HUES64 (cell line): ENCODE data around the gene KCNK17.

Experiments used
- H3K27ac ChIP-seq: 2 replicates; pipeline ENCODE4 v1.7.0; 2013; ENCODE audit warnings: low read depth, low read length, inconsistent platforms
- H3K27me3 ChIP-seq: 2 replicates; pipeline ENCODE4 v1.6.1; 2013; ENCODE audit warnings: mild to moderate bottlenecking, low read length; ENCODE audit not compliant: insufficient read depth
- H3K36me3 ChIP-seq: 2 replicates; pipeline ENCODE4 v1.6.1; 2013; ENCODE audit warnings: mild to moderate bottlenecking, low read length; ENCODE audit not compliant: insufficient read depth
- H3K4me1 ChIP-seq: 2 replicates; pipeline ENCODE4 v1.6.1; 2013; ENCODE audit warnings: mild to moderate bottlenecking, low read length, moderate library complexity; ENCODE audit not compliant: insufficient read depth
- H3K4me3 ChIP-seq: 2 replicates; pipeline ENCODE4 v1.5.1; 2013; ENCODE audit warnings: mild to moderate bottlenecking, low read length, moderate library complexity
- H3K9ac ChIP-seq: 2 replicates; pipeline ENCODE4 v1.6.1; 2013; ENCODE audit warnings: mild to moderate bottlenecking, low read depth, low read length
- H3K9me3 ChIP-seq: 2 replicates; pipeline ENCODE4 v1.6.1; 2013; ENCODE audit warnings: low read depth, low read length; ENCODE audit not compliant: insufficient read depth
- WGBS: fragments of 150-250, 120-280 bp; methylation state at CpG from one replicate; pipeline ENCODE4 v1.1.7; 2013; ENCODE audit warnings: missing lambda C conversion rate; 5-methylcytosine and 5-hydroxymethylcytosine counted together

KCNK17 gene

DNA sequence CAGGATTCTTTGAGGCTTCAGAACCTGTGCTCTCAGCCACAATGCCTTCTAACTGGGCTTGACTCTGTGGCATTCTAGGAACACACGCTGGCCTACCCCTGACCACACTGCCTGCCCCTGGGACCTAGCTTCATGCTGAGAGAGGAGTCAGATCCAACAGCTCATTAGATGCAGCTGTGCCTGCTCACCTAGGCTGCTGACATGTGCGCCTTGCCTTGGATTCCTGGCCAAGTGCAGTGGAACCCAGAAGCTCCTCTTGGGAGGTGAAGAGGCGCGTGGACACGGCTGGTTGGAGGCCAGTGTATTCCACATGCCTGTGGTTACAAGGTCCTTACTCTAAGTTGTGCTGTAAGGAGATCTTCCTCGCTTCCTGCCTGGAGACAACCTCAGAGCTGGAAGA, 33.0 kb upstream of the KCNK17 start:
- Histone ChIP-seq H3K36me3 (no peaks in the 10 kb centered on the region), H3K9ac (no peak overlapping the region), H3K27me3 (no peaks in the 10 kb centered on the region), H3K4me3 (no peak overlapping the region), H3K4me1 (peaks cover 4% of the 10 kb centered on the region), H3K27ac (no peak overlapping the region), H3K9me3 (no peaks in the 10 kb centered on the region)
- WGBS: 93% methylated on average over 6 of the region's 6 CpGs

DNA sequence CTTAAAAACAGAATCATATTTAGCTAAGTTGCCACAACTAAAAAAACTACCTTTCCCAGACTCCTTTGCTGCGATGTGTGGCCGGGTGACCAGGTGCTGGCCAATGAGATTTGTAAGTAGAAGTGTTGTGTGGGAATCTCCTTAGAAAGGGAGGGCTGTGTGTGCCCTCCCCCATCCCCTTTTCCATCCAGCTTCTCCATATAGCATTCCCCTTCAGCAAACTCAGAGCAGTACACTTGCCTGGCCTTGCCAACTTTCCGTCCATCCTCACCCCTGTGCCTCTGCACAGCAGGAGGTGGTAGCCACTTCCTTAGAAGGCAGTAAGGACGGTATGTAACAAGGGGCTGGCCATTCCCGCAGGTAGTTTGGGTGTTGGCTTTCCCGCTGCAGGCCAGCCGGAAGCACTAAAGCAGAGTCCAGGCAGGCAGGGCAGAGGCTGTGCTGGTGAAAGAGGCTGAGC, 30.6 kb upstream of the KCNK17 start:
- Histone ChIP-seq H3K27me3 (no peaks in the 10 kb centered on the region), H3K9me3 (no peaks in the 10 kb centered on the region), H3K4me3 (no peak overlapping the region), H3K4me1 (peaks cover 4% of the 10 kb centered on the region), H3K36me3 (no peaks in the 10 kb centered on the region), H3K9ac (no peak overlapping the region), H3K27ac (no peak overlapping the region)
- WGBS: 56% methylated on average over 5 of the region's 7 CpGs

DNA sequence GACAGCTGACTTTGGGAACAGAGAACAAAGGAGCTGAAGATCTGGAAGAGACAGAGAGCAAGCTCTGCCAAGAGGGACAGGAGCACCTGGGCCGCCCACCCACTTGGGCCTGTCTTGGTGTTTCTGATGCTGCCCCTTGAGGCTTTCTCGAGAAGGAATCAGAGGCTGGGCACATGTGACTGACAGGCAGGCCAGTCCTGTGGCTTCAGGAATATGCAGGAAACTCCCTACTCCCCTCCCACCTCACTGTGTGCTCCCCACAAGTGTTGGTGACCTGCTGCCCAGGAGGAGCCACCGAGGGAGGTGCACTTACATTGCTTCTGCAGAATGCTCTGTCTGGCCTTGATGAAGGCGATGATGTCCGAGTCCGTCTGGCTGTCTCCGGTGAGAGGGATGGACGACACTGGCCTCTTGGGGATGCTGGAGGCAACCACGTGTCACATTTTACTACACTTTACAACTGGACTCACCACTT, 29.2 kb upstream of the KCNK17 start:
- H3K9ac ChIP-seq: no peak overlapping the region
- H3K27me3 ChIP-seq: no peaks in the 10 kb centered on the region
- H3K36me3 ChIP-seq: no peaks in the 10 kb centered on the region
- no peak overlapping the region for H3K4me3 ChIP-seq
- WGBS: 84% methylated on average over 9 of the region's 9 CpGs
- H3K4me1 ChIP-seq: peaks cover 4% of the 10 kb centered on the region
- H3K9me3 ChIP-seq: no peaks in the 10 kb centered on the region
- no peak overlapping the region for H3K27ac ChIP-seq

DNA sequence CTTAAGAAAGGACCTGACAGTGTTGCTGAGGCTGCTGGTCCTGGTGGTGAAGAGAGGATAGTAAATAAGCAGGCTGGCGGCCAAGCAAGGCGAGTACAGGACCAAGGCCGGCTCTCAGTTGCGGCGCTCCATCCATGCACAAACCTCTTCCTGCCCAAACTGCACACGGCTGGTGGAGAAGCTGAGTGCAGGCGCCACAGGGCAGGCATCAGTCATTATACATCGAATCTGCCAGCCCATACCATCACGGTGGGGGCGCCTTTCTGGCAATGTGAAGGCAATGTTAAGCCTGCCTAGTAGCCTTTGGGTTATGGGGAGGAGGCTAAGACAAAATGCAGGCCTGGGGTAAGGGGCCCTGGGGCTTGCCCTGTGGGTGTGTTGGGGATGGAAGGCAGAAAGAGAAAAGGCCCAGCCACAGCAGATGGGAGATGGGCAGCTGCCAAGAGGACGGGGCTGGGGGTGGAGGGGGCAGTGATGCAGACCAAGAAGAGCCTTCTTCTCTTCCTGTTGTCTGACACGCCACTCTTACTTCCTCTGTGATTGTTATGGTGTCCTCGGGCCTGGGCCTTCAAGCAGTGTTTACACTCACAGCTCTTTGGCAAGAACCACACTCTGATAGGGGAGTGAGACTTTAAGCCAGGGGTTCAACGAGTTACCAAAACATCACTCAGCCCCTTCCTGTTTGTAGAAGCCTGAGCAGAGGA, 28.6 kb upstream of the KCNK17 start:
- WGBS: 92% methylated on average over 13 of the region's 14 CpGs
- H3K27me3 ChIP-seq: no peaks in the 10 kb centered on the region
- H3K9me3 ChIP-seq: no peaks in the 10 kb centered on the region
- H3K9ac ChIP-seq: no peak overlapping the region
- no peak overlapping the region for H3K4me3 ChIP-seq
- H3K4me1 ChIP-seq: peaks cover 4% of the 10 kb centered on the region
- H3K36me3 ChIP-seq: no peaks in the 10 kb centered on the region
- H3K27ac ChIP-seq: no peak overlapping the region

DNA sequence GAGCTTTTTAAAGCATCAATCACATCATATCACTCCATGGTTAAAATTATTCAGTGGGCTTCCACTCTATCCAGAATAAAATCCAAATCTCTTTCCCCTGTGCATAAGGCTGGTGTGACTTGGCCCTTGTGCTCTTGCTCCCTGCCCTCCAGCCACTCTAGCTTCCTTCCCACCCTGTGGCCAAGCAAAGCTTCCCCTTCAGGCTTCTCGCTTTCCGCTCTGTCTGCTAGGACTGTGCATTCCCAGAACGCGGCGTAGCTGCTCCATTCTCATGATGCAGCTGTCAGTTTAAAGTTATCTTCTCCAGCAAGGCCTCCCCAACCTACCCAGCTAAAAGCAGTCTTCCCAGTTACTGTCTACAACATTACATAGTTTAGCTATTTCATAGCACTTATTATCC, 27.7 kb upstream of the KCNK17 start:
- 97% methylated on average over 5 of the region's 5 CpGs for WGBS
- Histone ChIP-seq H3K4me1 (peaks cover 4% of the 10 kb centered on the region), H3K4me3 (no peak overlapping the region), H3K9me3 (no peaks in the 10 kb centered on the region), H3K27ac (no peak overlapping the region), H3K36me3 (no peaks in the 10 kb centered on the region), H3K27me3 (no peaks in the 10 kb centered on the region), H3K9ac (no peak overlapping the region)

DNA sequence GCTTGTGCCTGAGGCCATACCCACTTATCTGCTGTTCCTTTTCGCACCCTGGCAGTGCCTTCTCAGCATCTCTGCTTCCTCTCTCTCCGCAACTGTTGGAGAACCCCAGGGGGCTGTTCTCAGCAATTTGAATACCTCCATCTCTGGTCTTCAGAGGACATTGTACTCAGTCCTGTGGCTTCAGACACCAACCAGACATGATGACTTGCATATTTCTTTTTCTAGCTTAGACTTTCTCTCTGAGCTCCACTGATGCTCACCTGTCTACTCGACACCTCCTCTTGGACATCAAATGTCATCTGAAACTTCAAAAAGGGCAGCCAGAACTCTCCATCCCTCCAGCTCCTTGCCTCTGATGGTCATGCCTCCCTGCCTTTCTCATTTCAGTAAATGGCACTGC, 27.1 kb upstream of the KCNK17 start:
- Histone ChIP-seq H3K27ac (no peak overlapping the region), H3K4me3 (no peak overlapping the region), H3K4me1 (peaks cover 4% of the 10 kb centered on the region), H3K27me3 (no peaks in the 10 kb centered on the region), H3K36me3 (no peaks in the 10 kb centered on the region), H3K9ac (no peak overlapping the region), H3K9me3 (no peaks in the 10 kb centered on the region)
- 84% methylated on average over 3 of the region's 3 CpGs for WGBS

DNA sequence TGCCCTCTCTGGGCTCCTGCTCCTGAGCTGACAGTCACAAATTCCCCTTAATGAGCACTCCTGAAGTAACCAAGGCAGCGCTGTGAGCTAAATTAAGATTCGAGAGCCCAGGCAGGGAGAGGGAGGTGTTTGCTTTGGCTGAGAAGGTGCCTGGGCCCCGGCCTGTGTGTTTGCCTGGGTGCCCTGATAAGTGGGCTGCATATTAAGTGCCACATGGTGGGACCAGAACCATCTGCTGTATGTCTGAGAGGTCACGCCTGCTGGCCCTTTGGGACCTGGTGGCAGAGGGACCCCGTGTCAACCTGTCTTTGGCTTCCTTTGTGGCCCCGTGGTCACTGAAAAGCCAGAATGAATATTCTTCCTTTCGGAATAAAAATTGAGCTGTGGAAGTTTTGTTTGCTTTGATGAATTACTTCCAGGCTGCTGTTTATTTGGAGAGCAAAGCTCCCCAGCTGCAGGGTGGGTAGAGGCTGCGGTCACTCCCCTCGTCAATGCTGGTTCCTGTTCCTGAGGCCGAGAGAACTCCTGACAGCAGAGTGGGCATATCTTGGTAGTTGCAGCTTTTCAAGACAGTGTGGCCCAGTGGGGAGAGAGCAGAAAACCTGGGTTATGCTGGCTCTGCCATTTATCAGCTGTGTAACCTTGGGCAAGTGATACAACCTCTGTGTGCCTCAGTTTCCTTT, 25.8 kb upstream of the KCNK17 start:
- Histone ChIP-seq H3K9me3 (no peaks in the 10 kb centered on the region), H3K9ac (no peak overlapping the region), H3K4me3 (no peak overlapping the region), H3K36me3 (no peaks in the 10 kb centered on the region), H3K4me1 (peaks cover 4% of the 10 kb centered on the region), H3K27ac (no peak overlapping the region), H3K27me3 (no peaks in the 10 kb centered on the region)
- 84% methylated on average over 10 of the region's 10 CpGs for WGBS

DNA sequence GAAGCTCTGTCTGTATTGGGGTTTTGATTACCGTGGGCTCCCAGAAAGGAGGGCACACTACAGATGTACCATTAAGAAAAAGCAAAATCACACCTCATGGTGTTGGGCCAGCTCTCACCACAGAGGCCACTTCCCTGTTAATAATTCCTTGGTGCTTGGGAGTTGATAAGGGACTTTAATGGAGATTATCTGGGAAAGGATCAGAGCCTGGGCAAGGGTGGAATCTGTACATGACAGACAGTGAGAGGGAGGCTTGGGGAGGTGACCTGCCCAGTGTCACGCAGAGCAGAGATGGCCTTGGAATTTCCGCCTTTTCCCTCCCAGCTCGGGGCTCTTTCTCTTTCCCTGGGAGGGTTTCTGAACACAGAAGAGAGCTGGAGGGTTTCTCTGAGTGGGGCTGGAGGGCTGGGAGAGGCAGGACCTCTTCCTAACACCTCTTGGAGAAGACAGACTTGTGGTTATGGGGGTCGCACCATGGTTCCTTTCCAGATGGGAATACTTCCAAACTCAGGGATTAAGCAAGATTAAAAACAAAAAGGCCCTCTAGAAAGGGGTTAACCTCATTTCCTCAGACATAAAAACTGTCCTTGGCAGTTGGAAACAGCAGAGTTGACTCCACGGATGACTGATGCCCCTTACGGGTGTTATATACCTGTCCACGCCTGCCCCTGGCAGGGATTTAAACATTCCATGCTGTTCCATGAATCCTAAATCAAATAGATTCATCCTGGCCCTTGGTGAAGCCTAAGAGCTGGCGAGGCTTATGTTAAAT, 25.1 kb upstream of the KCNK17 start:
- H3K4me1 ChIP-seq: peaks cover 4% of the 10 kb centered on the region
- 76% methylated on average over 8 of the region's 9 CpGs for WGBS
- H3K27ac ChIP-seq: no peak overlapping the region
- H3K9ac ChIP-seq: no peak overlapping the region
- H3K4me3 ChIP-seq: no peak overlapping the region
- no peaks in the 10 kb centered on the region for H3K9me3 ChIP-seq
- no peaks in the 10 kb centered on the region for H3K27me3 ChIP-seq
- H3K36me3 ChIP-seq: no peaks in the 10 kb centered on the region

DNA sequence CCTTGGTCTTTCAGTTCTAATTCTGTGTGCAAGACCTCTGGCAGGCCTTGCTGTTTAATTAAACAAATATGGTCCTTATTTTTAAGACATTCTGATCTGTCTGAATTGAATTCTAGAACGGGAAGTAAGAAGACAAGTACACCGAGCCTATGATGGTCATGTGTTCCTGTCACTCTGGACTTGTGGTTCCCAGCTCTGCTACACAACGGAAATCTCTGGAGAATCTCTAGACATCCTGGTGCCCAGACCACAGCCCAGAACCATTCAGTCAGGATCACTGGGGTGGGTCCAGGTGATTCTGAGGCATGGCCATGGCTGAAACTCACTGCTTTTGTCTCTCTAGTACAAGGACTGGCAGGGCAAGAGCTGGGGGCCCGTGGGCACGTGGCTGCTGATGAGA, 24.2 kb upstream of the KCNK17 start:
- no peak overlapping the region for H3K4me3 ChIP-seq
- H3K9me3 ChIP-seq: no peaks in the 10 kb centered on the region
- H3K9ac ChIP-seq: no peak overlapping the region
- no peaks in the 10 kb centered on the region for H3K27me3 ChIP-seq
- H3K4me1 ChIP-seq: peaks cover under 1% of the 10 kb centered on the region; the same call in 1 of the 2 replicates
- WGBS: 95% methylated on average over 5 of the region's 5 CpGs
- no peaks in the 10 kb centered on the region for H3K36me3 ChIP-seq
- no peak overlapping the region for H3K27ac ChIP-seq

DNA sequence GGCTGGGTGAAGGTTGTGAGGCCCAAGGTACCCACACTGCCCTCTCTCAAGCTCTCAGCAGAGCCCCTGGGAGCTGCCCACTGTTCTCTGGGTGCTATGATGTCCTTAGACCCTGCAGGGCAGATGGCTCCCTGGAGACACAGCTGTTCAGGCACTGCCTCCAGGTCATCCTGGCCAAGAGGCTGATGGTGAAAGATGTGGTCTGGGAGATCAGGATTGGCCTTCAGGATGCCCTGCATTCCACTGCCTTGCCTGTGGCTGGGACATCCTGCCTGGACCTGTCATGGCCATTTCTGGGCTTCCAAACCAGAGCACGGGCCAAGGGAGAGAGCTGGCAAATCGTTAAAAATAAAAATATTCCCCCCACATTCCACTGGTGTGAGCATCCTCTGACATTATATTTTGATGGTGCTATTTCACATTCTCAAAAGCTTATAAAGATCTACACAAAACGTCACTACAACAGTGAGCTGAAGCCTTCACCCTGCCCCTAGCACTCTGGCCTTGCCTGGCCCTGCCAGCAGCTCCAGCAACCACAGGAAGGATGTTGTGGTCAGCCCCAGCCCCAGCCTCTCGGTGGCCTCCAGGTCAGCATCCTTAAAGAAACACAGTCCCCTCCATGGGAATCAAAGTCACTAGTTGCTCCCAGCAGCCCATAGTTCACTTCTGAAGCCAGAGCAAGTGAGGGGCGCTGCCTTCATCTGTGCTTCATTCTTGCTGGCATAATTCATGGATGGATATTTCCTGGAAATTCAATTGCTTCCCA, 21.7 kb upstream of the KCNK17 start:
- H3K4me1 ChIP-seq: no peaks in the 10 kb centered on the region; the same call in 1 of the 2 replicates
- H3K4me3 ChIP-seq: no peak overlapping the region
- no peak overlapping the region for H3K9ac ChIP-seq
- H3K36me3 ChIP-seq: no peaks in the 10 kb centered on the region
- no peaks in the 10 kb centered on the region for H3K9me3 ChIP-seq
- no peaks in the 10 kb centered on the region for H3K27me3 ChIP-seq
- 84% methylated on average over 5 of the region's 5 CpGs for WGBS
- no peak overlapping the region for H3K27ac ChIP-seq
